KOPT-K1 (cell line): ENCODE measurements around the gene LIX1L.

Source experiments
- H3K27ac ChIP-seq: fragments of 200-600 bp; sonication (generic); 2 replicates; pipeline ENCODE4 v1.5.1; 2016; ENCODE audit warnings: antibody characterized with exemption, mild to moderate bottlenecking, low read depth, low read length; ENCODE audit not compliant: poor library complexity, severe bottlenecking
- H3K36me3 ChIP-seq: fragments of 200-600 bp; sonication (generic); 2 replicates; pipeline ENCODE4 v1.5.1; 2017; ENCODE audit warnings: antibody characterized with exemption, mild to moderate bottlenecking, low read length, moderate library complexity; ENCODE audit not compliant: insufficient read depth
- H3K9me3 ChIP-seq: fragments of 200-600 bp; sonication (generic); 2 replicates; pipeline ENCODE4 v1.5.1; 2017; ENCODE audit warnings: antibody characterized with exemption, low read length, mild to moderate bottlenecking; ENCODE audit not compliant: insufficient read depth, poor library complexity, severe bottlenecking

Gene LIX1L

GRCh38 chr1:145887631-145888030 is 70.2 kb downstream of the LIX1L start:
- Histone ChIP-seq H3K36me3 (no peaks in the 10 kb centered on the region), H3K27ac (no peak overlapping the region), H3K9me3 (no peaks in the 10 kb centered on the region)

GRCh38 chr1:145886816-145887215 is 71.0 kb downstream of the LIX1L start:
- Histone ChIP-seq H3K9me3 (no peaks in the 10 kb centered on the region), H3K27ac (no peak overlapping the region), H3K36me3 (no peaks in the 10 kb centered on the region)

GRCh38 chr1:145886390-145886789 is 71.4 kb downstream of the LIX1L start:
- Histone ChIP-seq H3K36me3 (no peaks in the 10 kb centered on the region), H3K9me3 (no peaks in the 10 kb centered on the region), H3K27ac (no peak overlapping the region)

DNA sequence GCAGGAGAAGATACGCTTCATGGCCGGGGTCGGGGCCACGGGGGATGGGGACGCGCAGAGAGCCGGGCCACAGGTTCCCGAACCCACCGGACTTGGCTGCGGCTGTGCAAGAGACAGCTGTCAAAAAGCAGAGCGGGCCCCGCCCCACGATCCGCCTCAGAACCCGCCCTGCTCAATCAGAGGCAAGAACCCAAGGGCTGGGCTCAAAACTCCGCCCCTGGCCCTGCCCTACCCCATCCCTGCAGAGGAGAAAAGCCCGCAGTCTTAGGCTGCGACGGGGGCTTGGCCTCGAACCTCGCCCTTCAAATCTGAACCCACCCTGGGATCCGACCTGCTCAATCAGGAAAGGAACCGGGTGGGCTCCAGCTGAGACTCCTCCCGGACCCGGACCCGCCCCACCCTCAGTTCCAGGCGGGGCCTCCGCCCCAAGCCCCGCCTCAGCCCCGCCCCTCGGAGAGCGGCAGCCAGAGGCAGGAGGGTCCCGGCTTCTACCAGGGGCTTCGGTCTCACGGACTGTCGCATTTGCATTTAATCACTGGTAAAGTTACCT is 72.0 kb downstream of the LIX1L start, which contains the start of gene ANKRD35:
Gene ANKRD35, minus strand, starts transcription at position 129 of the 550 bp plus-strand sequence. Its CDS starts 108 bp downstream, at position 21.
- no peaks in the 10 kb centered on the region for H3K36me3 ChIP-seq
- H3K27ac ChIP-seq: no peak within 1 kb of the TSS
- no peaks in the 10 kb centered on the region for H3K9me3 ChIP-seq

DNA sequence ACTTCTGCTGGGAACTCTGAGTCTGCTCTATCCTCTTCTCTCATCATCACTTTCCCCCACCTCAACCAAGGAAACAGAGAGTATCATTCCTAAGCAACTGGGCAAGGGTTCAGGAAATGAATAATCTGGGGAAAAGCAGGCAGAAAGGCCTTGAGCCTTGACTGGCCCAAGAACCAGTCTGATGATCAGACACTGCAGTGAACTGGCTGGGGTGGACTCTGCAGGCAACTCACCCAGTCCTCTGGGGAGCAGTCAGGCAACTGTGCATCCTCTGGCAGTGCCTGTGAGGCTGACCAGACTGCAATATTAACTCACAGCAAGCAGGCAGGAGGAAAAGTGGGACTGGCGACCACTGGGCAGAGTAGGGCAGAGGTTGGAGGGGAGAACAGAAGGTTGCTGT is 73.1 kb downstream of the LIX1L start:
- Histone ChIP-seq H3K9me3 (no peaks in the 10 kb centered on the region), H3K36me3 (no peaks in the 10 kb centered on the region), H3K27ac (no peak overlapping the region)
